Spleen (tissue), 7 donors: ENCODE data around the gene BCO2.
"Not testable (repeated sequence)": the region's sequence is repeated elsewhere in the genome, so short reads cannot be mapped to it uniquely, and the experiment has no call there.

Source experiments
- POLR2A ChIP-seq, 3 donors: fragments of 450-650 bp; IDR thresholded peaks; one replicate each; pipeline ENCODE4 v1.5.1; 2017; ENCODE audit warnings: antibody characterized with exemption in 3 of 3, mild to moderate bottlenecking in 1 of 3
- POLR2AphosphoS5 ChIP-seq, 3 donors: sonication (generic); formaldehyde crosslinking; IDR thresholded peaks; one replicate each; pipeline ENCODE4 v1.5.1; 2017; ENCODE audit warnings: antibody characterized with exemption in 3 of 3
- TF ChIP-seq, protein P1 (sequence below), 11 experiments: fragments of 200-600 bp in 7 of 11; fragments of 450-650 bp in 4 of 11; sonication (generic) in 4 of 11; IDR thresholded peaks in 8 of 11; conservative IDR thresholded peaks in 3 of 11; 1 replicate in 7 of 11; 2 replicates in 4 of 11; pipeline versions ENCODE4 v1.4.0 to v1.8.0; 2016 to 2021; ENCODE audit warnings: antibody characterized with exemption in 11 of 11, inconsistent platforms in 4 of 11, mild to moderate bottlenecking in 1 of 11
- donor health status: DM: no; HTN: no; CAD: no; lungs with moderate emphysema.
- donor health status: DM: no; HTN: no; CAD: no.
- donor health status: DM: no; HTN: no; CAD: no.

DNA sequence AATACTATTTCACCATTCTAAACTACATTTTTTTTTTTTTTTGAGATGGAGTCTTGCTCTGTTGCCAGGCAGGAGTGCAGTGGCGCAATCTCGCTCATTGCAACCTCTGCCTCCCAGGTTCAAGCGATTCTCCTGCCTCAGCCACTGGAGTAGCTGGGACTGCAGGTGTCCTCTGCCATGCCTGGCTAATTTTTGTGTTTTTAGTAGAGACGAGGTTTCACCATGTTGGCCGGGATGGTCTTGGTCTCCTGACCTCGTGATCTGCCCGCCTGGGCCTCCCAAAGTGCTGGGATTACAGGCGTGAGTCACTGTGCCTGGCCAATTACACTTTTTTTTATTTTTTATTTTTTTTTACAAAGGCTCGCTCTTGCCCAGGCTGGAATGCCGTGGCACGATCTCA, 19.8 kb downstream of the BCO2 start:
- TF ChIP-seq, protein P1, sequence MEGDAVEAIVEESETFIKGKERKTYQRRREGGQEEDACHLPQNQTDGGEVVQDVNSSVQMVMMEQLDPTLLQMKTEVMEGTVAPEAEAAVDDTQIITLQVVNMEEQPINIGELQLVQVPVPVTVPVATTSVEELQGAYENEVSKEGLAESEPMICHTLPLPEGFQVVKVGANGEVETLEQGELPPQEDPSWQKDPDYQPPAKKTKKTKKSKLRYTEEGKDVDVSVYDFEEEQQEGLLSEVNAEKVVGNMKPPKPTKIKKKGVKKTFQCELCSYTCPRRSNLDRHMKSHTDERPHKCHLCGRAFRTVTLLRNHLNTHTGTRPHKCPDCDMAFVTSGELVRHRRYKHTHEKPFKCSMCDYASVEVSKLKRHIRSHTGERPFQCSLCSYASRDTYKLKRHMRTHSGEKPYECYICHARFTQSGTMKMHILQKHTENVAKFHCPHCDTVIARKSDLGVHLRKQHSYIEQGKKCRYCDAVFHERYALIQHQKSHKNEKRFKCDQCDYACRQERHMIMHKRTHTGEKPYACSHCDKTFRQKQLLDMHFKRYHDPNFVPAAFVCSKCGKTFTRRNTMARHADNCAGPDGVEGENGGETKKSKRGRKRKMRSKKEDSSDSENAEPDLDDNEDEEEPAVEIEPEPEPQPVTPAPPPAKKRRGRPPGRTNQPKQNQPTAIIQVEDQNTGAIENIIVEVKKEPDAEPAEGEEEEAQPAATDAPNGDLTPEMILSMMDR (IDR thresholded peaks at IDR 0.05 in 8 of 11, conservative IDR thresholded peaks at IDR 0.05 in 3 of 11): not testable (repeated sequence)
- not testable (repeated sequence) for TF ChIP-seq POLR2A, POLR2AphosphoS5 (IDR thresholded peaks at IDR 0.05)
